ENCODE results near the gene DNAJC13. TPM values are rescaled to one million over a fixed set of nuclear protein-coding genes. Genes with fewer than 3 reads are reported as not detected.

The DNAJC13 gene
- total RNA-seq, 4 donors from 2014 or later = 20.6 to 52.6 (median 39.7) TPM

DNA sequence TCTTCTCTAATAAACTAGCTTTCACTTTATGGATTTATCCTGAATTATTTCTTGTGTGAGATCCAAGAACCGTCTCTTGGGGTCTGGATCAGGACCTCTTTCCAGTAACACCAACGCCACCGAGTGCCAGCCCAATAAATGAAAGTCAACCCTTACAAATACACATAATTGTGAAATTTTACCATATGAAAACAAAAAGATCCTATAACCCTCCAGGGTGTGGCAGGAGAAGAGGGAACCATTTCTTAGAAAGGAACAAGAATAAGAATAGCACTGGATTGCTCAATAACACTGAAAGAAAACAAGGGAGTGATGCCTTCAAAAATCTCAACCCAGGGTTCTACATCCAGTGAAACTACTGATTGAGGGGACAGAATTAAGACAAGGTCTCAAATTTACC is 128.2 kb downstream of the DNAJC13 start:
- Histone ChIP-seq H3K9me3 (no peaks in the 10 kb centered on the region), H3K27ac (no peak overlapping the region), H3K4me3 (no peak overlapping the region), H3K4me1 (peaks cover 28% of the 10 kb centered on the region), H3K36me3 (peaks cover 5% of the 10 kb centered on the region), H3K27me3 (no peaks in the 10 kb centered on the region)
- 59% methylated on average over 3 of the region's 3 CpGs for WGBS
- TF ChIP-seq, protein P1, sequence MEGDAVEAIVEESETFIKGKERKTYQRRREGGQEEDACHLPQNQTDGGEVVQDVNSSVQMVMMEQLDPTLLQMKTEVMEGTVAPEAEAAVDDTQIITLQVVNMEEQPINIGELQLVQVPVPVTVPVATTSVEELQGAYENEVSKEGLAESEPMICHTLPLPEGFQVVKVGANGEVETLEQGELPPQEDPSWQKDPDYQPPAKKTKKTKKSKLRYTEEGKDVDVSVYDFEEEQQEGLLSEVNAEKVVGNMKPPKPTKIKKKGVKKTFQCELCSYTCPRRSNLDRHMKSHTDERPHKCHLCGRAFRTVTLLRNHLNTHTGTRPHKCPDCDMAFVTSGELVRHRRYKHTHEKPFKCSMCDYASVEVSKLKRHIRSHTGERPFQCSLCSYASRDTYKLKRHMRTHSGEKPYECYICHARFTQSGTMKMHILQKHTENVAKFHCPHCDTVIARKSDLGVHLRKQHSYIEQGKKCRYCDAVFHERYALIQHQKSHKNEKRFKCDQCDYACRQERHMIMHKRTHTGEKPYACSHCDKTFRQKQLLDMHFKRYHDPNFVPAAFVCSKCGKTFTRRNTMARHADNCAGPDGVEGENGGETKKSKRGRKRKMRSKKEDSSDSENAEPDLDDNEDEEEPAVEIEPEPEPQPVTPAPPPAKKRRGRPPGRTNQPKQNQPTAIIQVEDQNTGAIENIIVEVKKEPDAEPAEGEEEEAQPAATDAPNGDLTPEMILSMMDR (IDR thresholded peaks at IDR 0.05) = no peak
- TF ChIP-seq POLR2A (IDR thresholded peaks at IDR 0.05) (no peak), POLR2AphosphoS5 (IDR thresholded peaks at IDR 0.05) (no peak), EP300 (IDR thresholded peaks at IDR 0.05) (no peak)
- no peak for DNase-seq (ENCODE audit: low spot score in 2 of 2)

DNA sequence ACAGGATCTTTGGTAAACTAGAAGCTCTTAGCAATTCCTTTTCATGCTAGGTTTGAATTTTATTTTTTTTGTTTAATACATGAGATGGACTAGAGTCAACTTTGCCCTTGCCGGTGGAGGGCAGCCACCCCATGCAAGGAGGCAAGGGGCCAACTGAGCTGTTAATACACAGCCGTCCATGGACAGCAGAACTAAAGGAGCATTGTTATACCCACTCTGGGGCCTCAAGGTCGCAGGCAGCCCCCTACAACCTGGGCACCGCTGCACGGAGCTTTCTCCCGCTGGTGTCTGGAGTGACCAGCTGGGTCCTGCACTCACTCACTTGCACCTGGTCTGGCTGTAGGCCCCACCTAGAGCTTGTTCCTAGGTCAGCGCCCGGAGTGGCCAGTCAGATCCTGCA is 131.9 kb downstream of the DNAJC13 start:
- Histone ChIP-seq H3K27me3 (no peaks in the 10 kb centered on the region), H3K36me3 (no peaks in the 10 kb centered on the region), H3K4me1 (peaks cover 22% of the 10 kb centered on the region), H3K9me3 (no peaks in the 10 kb centered on the region), H3K27ac (no peak overlapping the region), H3K4me3 (no peak overlapping the region)
- WGBS = 94% methylated on average over 8 of the region's 8 CpGs
- no peak for DNase-seq (ENCODE audit: low spot score in 2 of 2)
- TF ChIP-seq POLR2A (IDR thresholded peaks at IDR 0.05) (no peak), EP300 (IDR thresholded peaks at IDR 0.05) (no peak), POLR2AphosphoS5 (IDR thresholded peaks at IDR 0.05) (no peak)
- TF ChIP-seq, protein P1 (IDR thresholded peaks at IDR 0.05) = no peak

DNA sequence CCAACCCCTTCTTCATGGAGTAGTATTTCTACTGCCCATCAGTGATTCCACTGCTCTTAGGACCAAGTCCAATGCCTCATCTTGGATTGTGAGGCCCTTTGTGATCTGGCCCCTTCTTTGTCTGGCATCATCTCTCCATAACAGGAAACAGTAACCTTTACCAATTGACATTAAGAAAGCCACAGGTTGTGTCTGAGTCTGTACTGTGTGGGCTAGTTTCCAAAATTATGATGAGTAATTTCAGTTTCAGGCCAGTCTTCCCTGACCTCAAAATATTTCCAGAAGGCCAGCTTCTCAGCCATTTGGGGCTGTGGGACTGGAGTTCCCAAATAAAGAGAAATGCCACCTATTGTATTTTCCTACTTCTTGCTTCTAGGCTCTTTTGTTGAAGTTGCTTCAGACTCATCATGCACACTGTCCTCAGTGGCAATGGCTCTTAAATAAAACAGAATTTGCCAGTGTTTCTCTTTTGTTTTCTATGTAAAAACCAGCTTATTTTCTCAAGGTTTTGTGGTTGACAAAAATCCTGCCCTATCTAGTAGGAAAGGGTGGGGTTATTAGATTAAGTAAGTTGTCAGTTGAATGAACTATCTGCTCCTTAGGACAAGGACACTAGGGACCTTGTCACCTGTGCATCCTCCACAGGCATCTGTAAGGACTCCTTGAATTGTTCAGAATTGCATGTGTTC is 132.7 kb downstream of the DNAJC13 start:
- TF ChIP-seq POLR2AphosphoS5 (IDR thresholded peaks at IDR 0.05) (no peak), POLR2A (IDR thresholded peaks at IDR 0.05) (no peak), EP300 (IDR thresholded peaks at IDR 0.05) (no peak)
- TF ChIP-seq, protein P1 (IDR thresholded peaks at IDR 0.05) = no peak
- no peaks in the 10 kb centered on the region for H3K9me3 ChIP-seq

DNA sequence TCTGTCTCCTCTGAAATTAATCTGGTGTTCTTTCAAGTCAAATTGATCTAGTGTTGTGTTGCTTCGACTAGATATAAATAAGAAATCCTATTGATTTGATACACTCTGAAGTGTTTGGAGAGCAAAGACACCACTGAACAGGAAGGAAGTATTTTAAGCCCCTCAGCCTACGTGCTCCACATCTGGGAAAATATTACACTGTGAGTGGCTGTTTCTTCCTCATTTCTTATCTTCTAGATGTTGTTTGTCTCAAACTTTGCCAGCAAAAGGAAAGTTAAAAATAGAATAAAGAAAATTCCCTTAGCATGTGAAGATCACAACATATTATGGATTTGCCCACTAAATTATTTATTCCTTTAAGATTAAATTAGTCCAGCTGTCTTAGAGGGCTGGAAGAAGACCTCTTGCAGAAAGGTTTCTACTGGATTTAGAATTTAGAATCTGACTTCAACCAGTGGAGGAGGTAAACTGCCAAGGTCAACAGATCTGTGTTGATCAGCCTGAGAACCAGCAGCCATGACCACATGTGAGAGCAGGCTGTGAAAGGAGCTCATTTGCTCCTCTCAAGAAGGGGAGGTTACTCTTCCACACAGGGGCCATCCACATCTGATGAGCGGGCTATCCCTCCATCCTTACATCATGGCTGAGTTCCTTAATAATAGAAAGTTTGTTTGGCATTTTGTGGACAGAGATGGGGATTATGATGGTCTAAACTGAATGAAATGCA is 133.4 kb downstream of the DNAJC13 start:
- Histone ChIP-seq H3K27me3 (no peaks in the 10 kb centered on the region), H3K4me1 (peaks cover 19% of the 10 kb centered on the region), H3K36me3 (no peaks in the 10 kb centered on the region), H3K27ac (no peak overlapping the region), H3K4me3 (no peak overlapping the region), H3K9me3 (no peaks in the 10 kb centered on the region)
- DNase-seq (ENCODE audit: low spot score in 2 of 2) = no peak
- 72% methylated on average over 3 of the region's 3 CpGs for WGBS
- TF ChIP-seq, protein P1 (IDR thresholded peaks at IDR 0.05) = no peak
- no peak for TF ChIP-seq POLR2A (IDR thresholded peaks at IDR 0.05)
- TF ChIP-seq POLR2AphosphoS5 (IDR thresholded peaks at IDR 0.05) = no peak
- no peak for TF ChIP-seq EP300 (IDR thresholded peaks at IDR 0.05)

More for the DNA sequence above, 132.7 kb downstream of the DNAJC13 start:
- H3K4me1 ChIP-seq = peaks cover 22% of the 10 kb centered on the region
- H3K36me3 ChIP-seq = no peaks in the 10 kb centered on the region
- H3K27ac ChIP-seq = no peak overlapping the region
- H3K27me3 ChIP-seq = no peaks in the 10 kb centered on the region
- DNase-seq (ENCODE audit: low spot score in 2 of 2) = no peak
- no peak overlapping the region for H3K4me3 ChIP-seq

DNA sequence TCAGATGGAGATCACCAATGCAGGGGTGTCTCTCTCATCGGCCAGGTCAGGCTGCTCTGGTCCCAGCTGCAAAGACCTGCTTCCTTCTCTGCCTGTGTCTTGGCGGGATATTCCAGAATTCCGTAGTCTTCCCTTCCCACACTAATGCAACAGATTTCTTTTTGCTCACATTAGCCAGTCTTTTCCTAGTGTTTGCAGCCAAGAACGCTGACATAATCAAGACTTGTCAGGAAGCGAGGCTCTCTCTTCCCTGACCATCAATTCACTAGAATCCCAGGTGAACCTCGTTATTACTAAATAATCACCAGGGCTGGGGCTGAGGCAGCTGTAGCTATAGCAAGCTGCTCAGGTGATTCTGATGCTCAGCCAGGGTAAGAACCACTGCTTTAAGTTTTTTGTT is 136.5 kb downstream of the DNAJC13 start:
- TF ChIP-seq, protein P1 (IDR thresholded peaks at IDR 0.05) = no peak
- TF ChIP-seq EP300 (IDR thresholded peaks at IDR 0.05) = no peak
- TF ChIP-seq POLR2A (IDR thresholded peaks at IDR 0.05) = no peak
- TF ChIP-seq POLR2AphosphoS5 (IDR thresholded peaks at IDR 0.05) = no peak
- Histone ChIP-seq H3K4me3 (no peak overlapping the region), H3K4me1 (peaks cover 24% of the 10 kb centered on the region), H3K27ac (no peak overlapping the region), H3K27me3 (no peaks in the 10 kb centered on the region), H3K9me3 (no peaks in the 10 kb centered on the region), H3K36me3 (no peaks in the 10 kb centered on the region)
- DNase-seq (ENCODE audit: low spot score in 2 of 2) = no peak
- WGBS = 75% methylated on average over 6 of the region's 6 CpGs

Measured in suprapubic skin (tissue), 4 donors.